Right cardiac atrium (tissue), 5 donors: ENCODE results near the gene MAML3. TPM values are rescaled to one million over a fixed set of nuclear protein-coding genes. Genes with fewer than 3 reads are reported as not detected.

ENCODE experiments used
- ATAC-seq, 2 donors: fragments of 200-7000 bp; cut with Tn5 transposase; one replicate each; pipeline versions ENCODE4 v1.8.0 to v1.9.1; 2020; ENCODE audit warnings: moderate library complexity in 2 of 2, mild to moderate bottlenecking in 1 of 2
- DNase-seq, 3 donors: peaks; one replicate each; pipeline ENCODE4 v3.0.0-alpha.2; 2020
- H3K27ac ChIP-seq: one replicate; pipeline ENCODE4 v1.5.1; 2013; ENCODE audit warnings: mild to moderate bottlenecking, low read length, control low read depth, moderate library complexity
- H3K27me3 ChIP-seq: one replicate; pipeline ENCODE4 v1.6.1; 2013; ENCODE audit not compliant: control insufficient read depth, insufficient read depth
- H3K4me1 ChIP-seq: one replicate; pipeline ENCODE4 v1.6.1; 2013; ENCODE audit warnings: low read length; ENCODE audit not compliant: control insufficient read depth, insufficient read depth
- H3K4me3 ChIP-seq: one replicate; pipeline ENCODE4 v1.5.1; 2013; ENCODE audit warnings: low read length, control low read depth
- H3K9me3 ChIP-seq: one replicate; pipeline ENCODE4 v1.6.1; 2013; ENCODE audit warnings: low read length; ENCODE audit not compliant: control insufficient read depth
- WGBS: extraction: QIAGEN DNeasy Blood & Tissue Kit; methylation state at CpG from one replicate; pipeline ENCODE4 v1.1.7; 2013; 5-methylcytosine and 5-hydroxymethylcytosine counted together
- intact Hi-C, 4 donors: fragments of 100-400 bp; cut with DNase I; formaldehyde crosslinking; loops; one replicate each; pipeline versions ENCODE4 v1.11.0 to v1.14.0; 2022 to 2023
- polyA plus RNA-seq: library from polyadenylated mRNA; stranded (reverse); fragments of 200-250 nt; gene quantifications from one replicate; pipeline ENCODE4 v1.2.3, GENCODE V29; 2013
- total RNA-seq, 4 donors: library from RNA; stranded (reverse); fragmentation: NEBNext Ultra II Directional; extraction: Animal tissue kit (Norgen Biotek cat#: 25700); gene quantifications; one replicate each; pipeline ENCODE4 v1.2.1, GENCODE V29; 2021
- donor health status: healthy with polysubstance abuse.
- donor health status: DM: no; HTN: yes; CAD: no.
- donor health status: DM: no; HTN: no; CAD: no.
- donor health status: DM: no; HTN: yes; CAD: no; lungs with severe emphysema.
- donor health status: DM: yes; HTN: yes; CAD: no.

The MAML3 gene
- total and polyA plus RNA-seq, 5 donors: 1.6 to 4.2 (median 3.2) TPM

- no peak for ATAC-seq
- Histone ChIP-seq H3K27ac (no peak overlapping the region), H3K27me3 (no peaks in the 10 kb centered on the region), H3K4me1 (no peaks in the 10 kb centered on the region), H3K9me3 (no peaks in the 10 kb centered on the region), H3K4me3 (no peak overlapping the region)
- WGBS: 89% methylated on average over 6 of the region's 6 CpGs
- no peak for DNase-seq
- intact Hi-C loops: no loop called here
These were observed 257.8 kb downstream of the MAML3 start for GRCh38 chr4:139896091-139896604.

GRCh38 chr4:139893801-139894200, 260.2 kb downstream of the MAML3 start:
- no peak for ATAC-seq
- H3K27ac ChIP-seq: no peak overlapping the region
- no peak overlapping the region for H3K4me3 ChIP-seq
- no peak for DNase-seq
- intact Hi-C loops: no loop called here
- WGBS: 64% methylated on average over 4 of the region's 4 CpGs
- no peaks in the 10 kb centered on the region for H3K9me3 ChIP-seq
- H3K27me3 ChIP-seq: no peaks in the 10 kb centered on the region
- no peaks in the 10 kb centered on the region for H3K4me1 ChIP-seq

GRCh38 chr4:139892973-139893736, 260.8 kb downstream of the MAML3 start:
- no peak for DNase-seq
- Histone ChIP-seq H3K27me3 (no peaks in the 10 kb centered on the region), H3K9me3 (no peaks in the 10 kb centered on the region), H3K4me1 (no peaks in the 10 kb centered on the region), H3K4me3 (no peak overlapping the region), H3K27ac (no peak overlapping the region)
- 89% methylated on average over 5 of the region's 5 CpGs for WGBS
- intact Hi-C loops: no loop called here
- ATAC-seq: no peak

GRCh38 chr4:139890816-139891215, 263.2 kb downstream of the MAML3 start:
- no peaks in the 10 kb centered on the region for H3K9me3 ChIP-seq
- intact Hi-C loops: no loop called here
- ATAC-seq: no peak
- no peak for DNase-seq
- peaks cover 2% of the 10 kb centered on the region for H3K4me1 ChIP-seq
- WGBS: 79% methylated on average over 8 of the region's 8 CpGs
- H3K27ac ChIP-seq: no peak overlapping the region
- no peak overlapping the region for H3K4me3 ChIP-seq
- no peaks in the 10 kb centered on the region for H3K27me3 ChIP-seq

- 82% methylated on average over 6 of the region's 6 CpGs for WGBS
- Histone ChIP-seq H3K4me3 (no peak overlapping the region), H3K27ac (no peak overlapping the region), H3K9me3 (no peaks in the 10 kb centered on the region), H3K4me1 (peaks cover 2% of the 10 kb centered on the region), H3K27me3 (no peaks in the 10 kb centered on the region)
- DNase-seq (no peak), ATAC-seq (no peak)
- intact Hi-C loops: no loop called here
These were observed 264.1 kb downstream of the MAML3 start for GRCh38 chr4:139889901-139890300.

- intact Hi-C loops: no loop called here
- Histone ChIP-seq H3K9me3 (no peaks in the 10 kb centered on the region), H3K4me1 (peaks cover 2% of the 10 kb centered on the region), H3K27me3 (no peaks in the 10 kb centered on the region), H3K27ac (no peak overlapping the region), H3K4me3 (no peak overlapping the region)
- no peak for ATAC-seq
- DNase-seq: peak in 1 of 3 donors; percentile 42
- WGBS: 85% methylated on average over 8 of the region's 8 CpGs
These were observed 264.7 kb downstream of the MAML3 start for GRCh38 chr4:139889264-139889663.

GRCh38 chr4:139887962-139888735, 265.8 kb downstream of the MAML3 start:
- Histone ChIP-seq H3K4me3 (no peak overlapping the region), H3K4me1 (peaks cover 2% of the 10 kb centered on the region), H3K27me3 (no peaks in the 10 kb centered on the region), H3K27ac (no peak overlapping the region), H3K9me3 (no peaks in the 10 kb centered on the region)
- ATAC-seq: no peak
- no peak for DNase-seq
- 84% methylated on average over 6 of the region's 6 CpGs for WGBS
- intact Hi-C loops: no loop called here

GRCh38 chr4:139887376-139887802, 266.6 kb downstream of the MAML3 start:
- DNase-seq (no peak), ATAC-seq (no peak)
- WGBS: 49% methylated on average over 4 of the region's 4 CpGs
- Histone ChIP-seq H3K27me3 (no peaks in the 10 kb centered on the region), H3K9me3 (no peaks in the 10 kb centered on the region), H3K4me3 (peak overlapping the region; percentile 51), H3K4me1 (peaks cover 2% of the 10 kb centered on the region), H3K27ac (no peak overlapping the region)
- intact Hi-C loops: no loop called here

- Histone ChIP-seq H3K9me3 (no peaks in the 10 kb centered on the region), H3K27me3 (no peaks in the 10 kb centered on the region), H3K27ac (no peak overlapping the region), H3K4me1 (peaks cover 2% of the 10 kb centered on the region), H3K4me3 (peak overlapping the region; percentile 51)
- 61% methylated on average over 8 of the region's 8 CpGs for WGBS
- no peak for ATAC-seq
- no peak for DNase-seq
- intact Hi-C loops: no loop called here
These were observed 267.2 kb downstream of the MAML3 start for GRCh38 chr4:139886798-139887197.

- Histone ChIP-seq H3K27me3 (no peaks in the 10 kb centered on the region), H3K27ac (no peak overlapping the region), H3K4me1 (peaks cover 2% of the 10 kb centered on the region), H3K9me3 (no peaks in the 10 kb centered on the region), H3K4me3 (no peak overlapping the region)
- WGBS: 92% methylated on average over 3 of the region's 3 CpGs
- no peak for ATAC-seq
- DNase-seq: no peak
- intact Hi-C loops: no loop called here
These were observed 269.5 kb downstream of the MAML3 start for GRCh38 chr4:139884438-139884837.

- no peak overlapping the region for H3K4me3 ChIP-seq
- intact Hi-C loops: no loop called here
These were observed 273.1 kb downstream of the MAML3 start for GRCh38 chr4:139880841-139881240.

More at GRCh38 chr4:139880841-139881240, 273.1 kb downstream of the MAML3 start:
- Histone ChIP-seq H3K27me3 (no peaks in the 10 kb centered on the region), H3K9me3 (no peaks in the 10 kb centered on the region), H3K27ac (no peak overlapping the region), H3K4me1 (peaks cover 3% of the 10 kb centered on the region)
- WGBS: 84% methylated on average over 5 of the region's 5 CpGs
- DNase-seq (no peak), ATAC-seq (no peak)
